ENCODE results near the gene SLC7A5. TPM values are rescaled to one million over a fixed set of nuclear protein-coding genes. Genes with fewer than 3 reads are reported as not detected.
"Not testable (repeated sequence)": the region's sequence is repeated elsewhere in the genome, so short reads cannot be mapped to it uniquely, and the experiment has no call there.

Gene SLC7A5
- total RNA-seq, 2 donors from 2014 or later = 1.6 to 3.4 TPM

- Histone ChIP-seq H3K4me3 (no peak overlapping the region), H3K27ac (no peak overlapping the region), H3K27me3 (no peaks in the 10 kb centered on the region), H3K36me3 (replicated peaks in 1 of 2; ENCODE audit: insufficient read depth in 1 of 2, low read depth in 2 of 2) (no peaks in the 10 kb centered on the region), H3K4me1 (no peaks in the 10 kb centered on the region), H3K9me3 (no peaks in the 10 kb centered on the region)
- TF ChIP-seq POLR2A (IDR thresholded peaks at IDR 0.05) (no peak), CTCF (IDR thresholded peaks at IDR 0.05) (no peak)
- DNase-seq (no peak), ATAC-seq (no peak)
- WGBS, 2 donors = 83 to 91% methylated on average over 12 to 16 of the region's 16 CpGs
- intact Hi-C loops (cut with DNase I) = no loop called here
Measured at GRCh38 chr16:87828907-87829621, 40.2 kb downstream of the SLC7A5 start.

GRCh38 chr16:87828071-87828906 lies 41.0 kb downstream of the SLC7A5 start:
- DNase-seq (peak; percentile 49 to 83 (median 74)), ATAC-seq (peak; percentile 43)
- H3K36me3 ChIP-seq (replicated peaks in 1 of 2; ENCODE audit: insufficient read depth in 1 of 2, low read depth in 2 of 2) = no peaks in the 10 kb centered on the region
- no peak overlapping the region for H3K4me3 ChIP-seq
- intact Hi-C loops (cut with DNase I) = no loop called here
- H3K9me3 ChIP-seq = no peaks in the 10 kb centered on the region
- H3K4me1 ChIP-seq = no peaks in the 10 kb centered on the region
- no peak for TF ChIP-seq POLR2A (IDR thresholded peaks at IDR 0.05)
- no peak for TF ChIP-seq CTCF (IDR thresholded peaks at IDR 0.05)
- H3K27me3 ChIP-seq = no peaks in the 10 kb centered on the region
- H3K27ac ChIP-seq = no peak overlapping the region
- WGBS, 2 donors = 75 to 93% methylated on average over 3 to 20 of the region's 20 CpGs

- H3K27me3 ChIP-seq; H3K4me1 ChIP-seq; H3K36me3 ChIP-seq (replicated peaks in 1 of 2; ENCODE audit: insufficient read depth in 1 of 2, low read depth in 2 of 2); DNase-seq; H3K4me3 ChIP-seq; ATAC-seq; H3K27ac ChIP-seq; H3K9me3 ChIP-seq; intact Hi-C loops (cut with DNase I): not testable (repeated sequence)
- 90 to 91% methylated on average over 7 of the region's 7 CpGs for WGBS, 2 donors
Measured at GRCh38 chr16:87827588-87827915, 41.8 kb downstream of the SLC7A5 start.

GRCh38 chr16:87826798-87827587 lies 42.3 kb downstream of the SLC7A5 start:
- H3K4me1 ChIP-seq = no peaks in the 10 kb centered on the region
- no peaks in the 10 kb centered on the region for H3K9me3 ChIP-seq
- H3K36me3 ChIP-seq (replicated peaks in 1 of 2; ENCODE audit: insufficient read depth in 1 of 2, low read depth in 2 of 2) = no peaks in the 10 kb centered on the region
- no peaks in the 10 kb centered on the region for H3K27me3 ChIP-seq
- WGBS, 2 donors = 75 to 83% methylated on average over 17 to 28 of the region's 28 CpGs
- ATAC-seq (no peak), DNase-seq (no peak)
- no peak for TF ChIP-seq POLR2A (IDR thresholded peaks at IDR 0.05)
- TF ChIP-seq CTCF (IDR thresholded peaks at IDR 0.05) = no peak
- no peak overlapping the region for H3K4me3 ChIP-seq
- H3K27ac ChIP-seq = no peak overlapping the region
- intact Hi-C loops (cut with DNase I) = no loop called here

- H3K27ac ChIP-seq; DNase-seq; H3K36me3 ChIP-seq (replicated peaks in 1 of 2; ENCODE audit: insufficient read depth in 1 of 2, low read depth in 2 of 2); H3K4me1 ChIP-seq; intact Hi-C loops (cut with DNase I); ATAC-seq; H3K4me3 ChIP-seq; H3K9me3 ChIP-seq; H3K27me3 ChIP-seq: not testable (repeated sequence)
- WGBS, 2 donors = 64 to 85% methylated on average over 4 of the region's 4 CpGs
Measured at GRCh38 chr16:87826407-87826797, 42.9 kb downstream of the SLC7A5 start.

- H3K4me1 ChIP-seq; ATAC-seq; H3K27me3 ChIP-seq; DNase-seq; H3K36me3 ChIP-seq (replicated peaks in 1 of 2; ENCODE audit: insufficient read depth in 1 of 2, low read depth in 2 of 2); H3K27ac ChIP-seq; intact Hi-C loops (cut with DNase I); H3K9me3 ChIP-seq; H3K4me3 ChIP-seq: not testable (repeated sequence)
- 68 to 76% methylated on average over 5 of the region's 5 CpGs for WGBS, 2 donors
Measured at GRCh38 chr16:87825842-87826120, 43.5 kb downstream of the SLC7A5 start.
